Mesothelial cell of epicardium (in vitro differentiated cells): ENCODE data around the gene AKR1E2. TPM values are rescaled to one million over a fixed set of nuclear protein-coding genes. Genes with fewer than 3 reads are reported as not detected.
A peak's percentile ranks its signal among the peaks of the same experiment; 100 is the strongest.

Experiments
- DNase-seq, 2 experiments: peaks; one replicate each; pipeline ENCODE4 v3.0.0; 2021; ENCODE audit warnings: low spot score in 2 of 2; ENCODE audit not compliant: unreplicated experiment in 2 of 2
- H3K27ac Mint-ChIP-seq: 2 replicates; pipeline ENCODE4 v1.8.0; 2021; ENCODE audit warnings: mixed read lengths
- H3K27me3 Mint-ChIP-seq: 2 replicates; pipeline ENCODE4 v1.8.0; 2021; ENCODE audit warnings: low read depth, mixed read lengths
- H3K36me3 Mint-ChIP-seq: 2 replicates; pipeline ENCODE4 v1.8.0; 2021; ENCODE audit warnings: mixed read lengths
- H3K4me1 Mint-ChIP-seq: 2 replicates; pipeline ENCODE4 v1.8.0; 2021; ENCODE audit warnings: mixed read lengths
- H3K4me3 Mint-ChIP-seq: 2 replicates; pipeline ENCODE4 v1.8.0; 2021; ENCODE audit warnings: mild to moderate bottlenecking, moderate library complexity, mixed read lengths
- H3K9me3 Mint-ChIP-seq: 2 replicates; pipeline ENCODE4 v1.8.0; 2021; ENCODE audit warnings: mixed read lengths
- CTCF ChIP-seq: fragments of 200-600 bp; sonication (generic); IDR thresholded peaks from one replicate; pipeline ENCODE4 v1.5.0; 2021; ENCODE audit warnings: antibody characterized with exemption; ENCODE audit not compliant: unreplicated experiment
- total RNA-seq: library from RNA; stranded (reverse); gene quantifications from 3 replicates; pipeline ENCODE4 v1.2.1, GENCODE V29; 2021

The AKR1E2 gene
- total RNA-seq, 1 donor from 2014 or later: 8.4 TPM

- no peak for TF ChIP-seq CTCF
- H3K9me3 Mint-ChIP-seq: no peaks in the 10 kb centered on the region
- H3K27ac Mint-ChIP-seq: peak overlapping the region; percentile 1
- DNase-seq: no peak
- H3K27me3 Mint-ChIP-seq: no peaks in the 10 kb centered on the region
- no peaks in the 10 kb centered on the region for H3K36me3 Mint-ChIP-seq
- peaks cover 12% of the 10 kb centered on the region for H3K4me1 Mint-ChIP-seq
- H3K4me3 Mint-ChIP-seq: no peak overlapping the region
Measured at GRCh38 chr10:4807761-4808507, 18.1 kb upstream of the AKR1E2 start.

- no peak overlapping the region for H3K4me3 Mint-ChIP-seq
- H3K36me3 Mint-ChIP-seq: no peaks in the 10 kb centered on the region
Measured at GRCh38 chr10:4809156-4809555, 16.9 kb upstream of the AKR1E2 start.

GRCh38 chr10:4810092-4810491 lies 15.9 kb upstream of the AKR1E2 start:
- H3K36me3 Mint-ChIP-seq: no peaks in the 10 kb centered on the region
- DNase-seq: no peak
- TF ChIP-seq CTCF: no peak
- H3K27ac Mint-ChIP-seq: no peak overlapping the region
- peaks cover 12% of the 10 kb centered on the region for H3K4me1 Mint-ChIP-seq
- no peak overlapping the region for H3K4me3 Mint-ChIP-seq
- no peaks in the 10 kb centered on the region for H3K27me3 Mint-ChIP-seq
- no peaks in the 10 kb centered on the region for H3K9me3 Mint-ChIP-seq

More at GRCh38 chr10:4809156-4809555, 16.9 kb upstream of the AKR1E2 start:
- DNase-seq: no peak
- Mint-ChIP-seq H3K9me3 (no peaks in the 10 kb centered on the region), H3K27ac (no peak overlapping the region), H3K27me3 (no peaks in the 10 kb centered on the region), H3K4me1 (peaks cover 12% of the 10 kb centered on the region)
- TF ChIP-seq CTCF: no peak

GRCh38 chr10:4812046-4812445 lies 14.0 kb upstream of the AKR1E2 start:
- TF ChIP-seq CTCF: no peak
- Mint-ChIP-seq H3K9me3 (no peaks in the 10 kb centered on the region), H3K4me3 (no peak overlapping the region), H3K36me3 (no peaks in the 10 kb centered on the region), H3K4me1 (peaks cover 12% of the 10 kb centered on the region), H3K27me3 (no peaks in the 10 kb centered on the region), H3K27ac (no peak overlapping the region)
- DNase-seq: no peak

- H3K4me3 Mint-ChIP-seq: no peak overlapping the region
- no peak for TF ChIP-seq CTCF
- DNase-seq: no peak
- H3K27me3 Mint-ChIP-seq: no peaks in the 10 kb centered on the region
- no peaks in the 10 kb centered on the region for H3K9me3 Mint-ChIP-seq
- no peak overlapping the region for H3K27ac Mint-ChIP-seq
- peaks cover 12% of the 10 kb centered on the region for H3K4me1 Mint-ChIP-seq
- H3K36me3 Mint-ChIP-seq: no peaks in the 10 kb centered on the region
Measured at GRCh38 chr10:4813023-4813422, 13.0 kb upstream of the AKR1E2 start.
